Ishikawa (cell line): Measurements from ENCODE around the gene BEND6.

Experiments used
- CEBPB ChIP-seq: IDR thresholded peaks from 2 replicates; pipeline ENCODE4 v1.6.1; 2012
- CREB1 ChIP-seq: IDR thresholded peaks from 2 replicates; pipeline ENCODE4 v1.6.1; 2012; ENCODE audit warnings: low read depth
- EGR1 ChIP-seq: IDR thresholded peaks from 2 replicates; pipeline ENCODE4 v1.6.1; 2012
- EP300 ChIP-seq: IDR thresholded peaks from 2 replicates; pipeline ENCODE4 v1.6.1; 2012; ENCODE audit warnings: borderline replicate concordance
- RAD21 ChIP-seq: IDR thresholded peaks from 2 replicates; pipeline ENCODE4 v1.6.1; 2012; ENCODE audit warnings: low read depth
- REST ChIP-seq: IDR thresholded peaks from 2 replicates; pipeline ENCODE4 v1.6.1; 2012; ENCODE audit warnings: low read depth, mild to moderate bottlenecking
- TAF1 ChIP-seq: IDR thresholded peaks from 2 replicates; pipeline ENCODE4 v1.6.1; 2012; ENCODE audit warnings: low read depth, mild to moderate bottlenecking
- TCF12 ChIP-seq: IDR thresholded peaks from 2 replicates; pipeline ENCODE4 v1.6.1; 2012; ENCODE audit warnings: low read depth

- TF ChIP-seq CEBPB: no peak
- TF ChIP-seq REST: no peak
- no peak for TF ChIP-seq TCF12
- TF ChIP-seq TAF1: no peak
- TF ChIP-seq EP300: no peak
- no peak for TF ChIP-seq RAD21
- no peak for TF ChIP-seq EGR1
- TF ChIP-seq CREB1: no peak
These were observed 8.1 kb downstream of the BEND6 start for GRCh38 chr6:56963043-56963442.
